WTC11 (cell line): ENCODE measurements around the gene MVD.

Experiments used
- CTCF ChIP-seq: fragments of 200-600 bp; IDR thresholded peaks from 2 replicates; pipeline ENCODE4 v1.8.0; 2022; ENCODE audit warnings: antibody characterized with exemption
- MAX ChIP-seq: sonication (generic); formaldehyde crosslinking; IDR thresholded peaks from 2 replicates; pipeline ENCODE4 v1.8.0; 2022; ENCODE audit warnings: mild to moderate bottlenecking, missing genetic modification reagents
- MYBL2 ChIP-seq: sonication (generic); formaldehyde crosslinking; IDR thresholded peaks from 2 replicates; pipeline ENCODE4 v1.8.1; 2023; ENCODE audit warnings: mild to moderate bottlenecking, moderate library complexity, missing genetic modification reagents
- RORB ChIP-seq: fragments of 250-450 bp; sonication (Bioruptor Pico); IDR thresholded peaks from 2 replicates; pipeline ENCODE4 v1.9.0; 2021; ENCODE audit warnings: mild to moderate bottlenecking
- ZNF425 ChIP-seq: fragments of 250-450 bp; sonication (Bioruptor Pico); conservative IDR thresholded peaks from 2 replicates; pipeline ENCODE4 v1.9.0; 2021; ENCODE audit warnings: mild to moderate bottlenecking

GRCh38 chr16:88639231-88640038 lies 23.5 kb downstream of the MVD start:
- no peak for TF ChIP-seq ZNF425 (CRISPR knock-in tag)
- no peak for TF ChIP-seq CTCF
- TF ChIP-seq RORB (CRISPR knock-in tag): no peak
- no peak for TF ChIP-seq MYBL2 (CRISPR knock-in tag)
- peak; percentile 53 for TF ChIP-seq MAX
